Panc1 (cell line): ENCODE measurements around the gene MGMT. TPM values are rescaled to one million over a fixed set of nuclear protein-coding genes. Genes with fewer than 3 reads are reported as not detected.

ENCODE experiments used
- ATAC-seq: fragments of 200-7000 bp; cut with Tn5 transposase; 2 replicates; pipeline ENCODE4 v1.9.1; 2020; ENCODE audit warnings: mild to moderate bottlenecking, moderate library complexity
- BruUV-seq: library from RNA; stranded (reverse); fragments of 400-500 nt; replicated peaks from 2 replicates; lab custom pipeline; 2021; lab: Mats Ljungman, UMichigan
- CTCF ChIA-PET: fragments of 300-600 bp; sonication (Branson Sonifier 250); formaldehyde crosslinking; loops from one replicate; lab custom pipeline; 2022; ENCODE audit warnings: antibody characterized with exemption; lab: Charles Lee
- POLR2A ChIA-PET: fragments of 300-600 bp; sonication (Branson Sonifier 250); formaldehyde crosslinking; loops from one replicate; lab custom pipeline; 2022; ENCODE audit warnings: antibody characterized with exemption; lab: Charles Lee
- DNase-seq: peaks from one replicate; pipeline ENCODE4 v3.0.0-alpha.2; 2010; ENCODE audit warnings: low read depth, low spot score
- H3K27ac ChIP-seq: 2 replicates; pipeline ENCODE4 v1.5.1; 2011; ENCODE audit warnings: mild to moderate bottlenecking, low read length, inconsistent platforms
- H3K27me3 ChIP-seq: fragments of 200-500 bp; sonication (Bioruptor generic); 2 replicates; pipeline ENCODE4 v1.6.0; 2014; ENCODE audit warnings: low read length, inconsistent platforms; ENCODE audit not compliant: control insufficient read depth, insufficient read depth
- H3K36me3 ChIP-seq: fragments of 200-500 bp; sonication (Bioruptor generic); 2 replicates; pipeline ENCODE4 v1.5.1; 2014; ENCODE audit warnings: inconsistent platforms, mild to moderate bottlenecking, low read length, moderate library complexity; ENCODE audit not compliant: control insufficient read depth, insufficient read depth
- H3K4me1 ChIP-seq: 2 replicates; pipeline ENCODE4 v1.5.1; 2011; ENCODE audit warnings: inconsistent platforms, mild to moderate bottlenecking, low read length, moderate library complexity; ENCODE audit not compliant: control insufficient read depth, insufficient read depth
- H3K4me3 ChIP-seq, 2 experiments: 2 replicates each; pipeline ENCODE4 v1.5.1; 2011 to 2012; ENCODE audit warnings: low read depth in 2 of 2, low read length in 2 of 2, mild to moderate bottlenecking in 2 of 2, inconsistent platforms in 1 of 2, moderate library complexity in 1 of 2
- H3K9me3 ChIP-seq: fragments of 200-500 bp; sonication (Bioruptor generic); 2 replicates; pipeline ENCODE4 v1.5.1; 2014; ENCODE audit warnings: low read depth, mild to moderate bottlenecking, inconsistent platforms, low read length, moderate library complexity; ENCODE audit not compliant: control insufficient read depth, insufficient read depth
- POLR2AphosphoS5 ChIP-seq: IDR thresholded peaks from 2 replicates; pipeline ENCODE4 v1.6.1; 2012; ENCODE audit warnings: mild to moderate bottlenecking, low read depth, low read length, moderate library complexity
- SIN3A ChIP-seq: IDR thresholded peaks from 2 replicates; pipeline ENCODE4 v1.6.1; 2012; ENCODE audit warnings: low read depth, mild to moderate bottlenecking, low read length, moderate library complexity, borderline replicate concordance; ENCODE audit not compliant: insufficient read depth
- TCF7L2 ChIP-seq: IDR thresholded peaks from 2 replicates; pipeline ENCODE4 v1.6.1; 2011; ENCODE audit warnings: mild to moderate bottlenecking, low read depth, low read length, inconsistent platforms
- in situ Hi-C: cut with HindIII; loops from 2 replicates; pipeline ENCODE4 v1.10.0; 2016; ENCODE audit warnings: low sequenced_read_pairs, low pct_unique_long_range_greater_than_20kb
- intact Hi-C: fragments of 100-400 bp; cut with micrococcal nuclease; formaldehyde crosslinking; loops from one replicate; pipeline ENCODE4 v1.10.0; 2022; ENCODE audit not compliant: unreplicated experiment
- total RNA-seq: library from RNA; stranded (reverse); gene quantifications from one replicate; pipeline ENCODE4 v1.2.1, GENCODE V29; 2021; ENCODE audit not compliant: unreplicated experiment
- TF ChIP-seq, protein P1 (sequence below), 2 experiments: IDR thresholded peaks; 2 replicates each; pipeline ENCODE4 v1.6.1; 2011 to 2012; ENCODE audit warnings: low read depth in 2 of 2, control low read depth in 1 of 2, low read length in 1 of 2, mild to moderate bottlenecking in 1 of 2, moderate library complexity in 1 of 2; ENCODE audit not compliant: insufficient read depth in 1 of 2
- TF ChIP-seq, protein P2 (sequence below): fragments of 450-650 bp; IDR thresholded peaks from 2 replicates; pipeline ENCODE4 v1.5.1; 2017; ENCODE audit warnings: mild to moderate bottlenecking

MGMT gene
- total RNA-seq, 1 experiment from 2014 or later, result 27.3 TPM

DNA sequence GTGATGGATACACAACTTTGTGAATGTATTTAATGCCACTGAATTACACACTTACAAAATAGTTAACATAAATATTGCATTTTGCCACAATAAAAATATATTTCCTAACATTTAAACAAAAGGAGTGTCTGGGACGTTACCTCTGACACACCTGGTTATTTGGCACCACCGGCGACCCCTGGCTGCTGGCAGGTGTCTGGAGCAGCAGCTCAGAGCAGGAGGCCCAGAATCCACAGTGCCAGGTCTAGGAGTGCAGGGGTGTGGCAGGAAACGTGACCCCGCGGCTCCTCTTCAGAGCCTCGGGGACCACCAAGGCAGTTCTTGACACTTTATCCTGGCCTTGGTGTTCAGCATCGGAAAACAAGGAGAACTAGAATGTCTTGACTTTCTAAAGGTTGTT is 46.3 kb downstream of the MGMT start:
- POLR2A ChIA-PET, result no interaction called here

DNA sequence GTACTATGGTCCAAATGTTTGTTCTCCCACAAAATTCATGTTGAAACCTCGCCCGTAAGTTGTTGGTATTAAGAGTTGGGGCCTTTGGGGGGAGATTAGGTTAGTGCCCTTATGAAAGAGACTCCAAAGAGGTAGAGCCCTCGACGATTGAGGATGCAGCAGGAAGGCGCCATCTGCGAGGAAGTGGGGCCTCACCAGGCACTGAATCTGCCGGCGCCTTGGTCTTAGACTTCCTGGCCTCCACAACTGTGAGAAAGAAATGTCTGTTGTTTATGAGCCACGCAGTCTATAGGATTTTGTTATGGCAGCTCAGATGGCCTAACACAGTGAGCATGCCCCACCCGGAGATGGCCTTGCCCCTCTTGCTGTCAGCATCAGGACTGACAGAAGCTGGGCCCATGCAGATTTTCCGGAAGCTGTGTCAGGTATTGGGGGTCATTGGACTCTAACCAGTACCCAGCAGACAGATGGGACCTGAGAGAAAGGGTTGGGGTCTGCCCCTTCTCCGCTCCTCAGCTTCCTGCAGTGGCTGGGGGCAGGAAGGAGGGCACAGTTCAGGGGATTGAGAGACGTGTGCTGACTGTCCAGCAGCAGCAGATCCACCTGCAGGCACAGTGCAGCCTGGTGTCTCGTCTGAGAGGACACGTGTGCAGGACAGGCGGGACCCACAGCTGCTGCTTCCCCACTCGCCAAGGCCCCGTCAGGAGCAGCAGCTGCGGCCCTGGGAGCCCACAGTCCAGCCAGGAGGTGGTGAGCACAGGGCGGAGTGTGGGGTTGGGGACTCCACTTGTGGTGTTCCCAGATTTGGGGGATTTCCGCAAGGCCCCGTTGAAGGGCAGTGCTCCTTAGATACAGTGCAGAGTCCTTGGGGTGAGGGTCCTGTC is 47.8 kb downstream of the MGMT start:
- Histone ChIP-seq H3K9me3 (no peaks in the 10 kb centered on the region), H3K4me1 (no peaks in the 10 kb centered on the region; the same call in 1 of the 2 replicates), H3K27me3 (no peaks in the 10 kb centered on the region), H3K36me3 (no peaks in the 10 kb centered on the region), H3K4me3 (no peak overlapping the region), H3K27ac (no peak overlapping the region)
- BruUV-seq, result no TSS peak
- DNase-seq, result no peak
- ATAC-seq, result no peak
- in situ Hi-C loops, result no loop called here
- intact Hi-C loops, result no loop called here
- ChIA-PET CTCF (no interaction called here), POLR2A (no interaction called here)
- TF ChIP-seq POLR2AphosphoS5, result no peak
- TF ChIP-seq, protein P1, sequence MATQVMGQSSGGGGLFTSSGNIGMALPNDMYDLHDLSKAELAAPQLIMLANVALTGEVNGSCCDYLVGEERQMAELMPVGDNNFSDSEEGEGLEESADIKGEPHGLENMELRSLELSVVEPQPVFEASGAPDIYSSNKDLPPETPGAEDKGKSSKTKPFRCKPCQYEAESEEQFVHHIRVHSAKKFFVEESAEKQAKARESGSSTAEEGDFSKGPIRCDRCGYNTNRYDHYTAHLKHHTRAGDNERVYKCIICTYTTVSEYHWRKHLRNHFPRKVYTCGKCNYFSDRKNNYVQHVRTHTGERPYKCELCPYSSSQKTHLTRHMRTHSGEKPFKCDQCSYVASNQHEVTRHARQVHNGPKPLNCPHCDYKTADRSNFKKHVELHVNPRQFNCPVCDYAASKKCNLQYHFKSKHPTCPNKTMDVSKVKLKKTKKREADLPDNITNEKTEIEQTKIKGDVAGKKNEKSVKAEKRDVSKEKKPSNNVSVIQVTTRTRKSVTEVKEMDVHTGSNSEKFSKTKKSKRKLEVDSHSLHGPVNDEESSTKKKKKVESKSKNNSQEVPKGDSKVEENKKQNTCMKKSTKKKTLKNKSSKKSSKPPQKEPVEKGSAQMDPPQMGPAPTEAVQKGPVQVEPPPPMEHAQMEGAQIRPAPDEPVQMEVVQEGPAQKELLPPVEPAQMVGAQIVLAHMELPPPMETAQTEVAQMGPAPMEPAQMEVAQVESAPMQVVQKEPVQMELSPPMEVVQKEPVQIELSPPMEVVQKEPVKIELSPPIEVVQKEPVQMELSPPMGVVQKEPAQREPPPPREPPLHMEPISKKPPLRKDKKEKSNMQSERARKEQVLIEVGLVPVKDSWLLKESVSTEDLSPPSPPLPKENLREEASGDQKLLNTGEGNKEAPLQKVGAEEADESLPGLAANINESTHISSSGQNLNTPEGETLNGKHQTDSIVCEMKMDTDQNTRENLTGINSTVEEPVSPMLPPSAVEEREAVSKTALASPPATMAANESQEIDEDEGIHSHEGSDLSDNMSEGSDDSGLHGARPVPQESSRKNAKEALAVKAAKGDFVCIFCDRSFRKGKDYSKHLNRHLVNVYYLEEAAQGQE (IDR thresholded peaks at IDR 0.05; ENCODE audit: insufficient read depth in 1 of 2, low read depth in 2 of 2, low read length in 1 of 2), result no peak
- no peak for TF ChIP-seq SIN3A
- TF ChIP-seq, protein P2, sequence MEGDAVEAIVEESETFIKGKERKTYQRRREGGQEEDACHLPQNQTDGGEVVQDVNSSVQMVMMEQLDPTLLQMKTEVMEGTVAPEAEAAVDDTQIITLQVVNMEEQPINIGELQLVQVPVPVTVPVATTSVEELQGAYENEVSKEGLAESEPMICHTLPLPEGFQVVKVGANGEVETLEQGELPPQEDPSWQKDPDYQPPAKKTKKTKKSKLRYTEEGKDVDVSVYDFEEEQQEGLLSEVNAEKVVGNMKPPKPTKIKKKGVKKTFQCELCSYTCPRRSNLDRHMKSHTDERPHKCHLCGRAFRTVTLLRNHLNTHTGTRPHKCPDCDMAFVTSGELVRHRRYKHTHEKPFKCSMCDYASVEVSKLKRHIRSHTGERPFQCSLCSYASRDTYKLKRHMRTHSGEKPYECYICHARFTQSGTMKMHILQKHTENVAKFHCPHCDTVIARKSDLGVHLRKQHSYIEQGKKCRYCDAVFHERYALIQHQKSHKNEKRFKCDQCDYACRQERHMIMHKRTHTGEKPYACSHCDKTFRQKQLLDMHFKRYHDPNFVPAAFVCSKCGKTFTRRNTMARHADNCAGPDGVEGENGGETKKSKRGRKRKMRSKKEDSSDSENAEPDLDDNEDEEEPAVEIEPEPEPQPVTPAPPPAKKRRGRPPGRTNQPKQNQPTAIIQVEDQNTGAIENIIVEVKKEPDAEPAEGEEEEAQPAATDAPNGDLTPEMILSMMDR, result no peak
- no peak for TF ChIP-seq TCF7L2

More for the DNA sequence above, 46.3 kb downstream of the MGMT start:
- Histone ChIP-seq H3K27me3 (no peaks in the 10 kb centered on the region), H3K9me3 (no peaks in the 10 kb centered on the region), H3K36me3 (no peaks in the 10 kb centered on the region), H3K4me3 (no peak overlapping the region), H3K4me1 (no peaks in the 10 kb centered on the region; the same call in 1 of the 2 replicates), H3K27ac (no peak overlapping the region)
- ATAC-seq (no peak), DNase-seq (no peak)
- in situ Hi-C loops, result no loop called here
- BruUV-seq, result no TSS peak
- intact Hi-C loops, result no loop called here
- TF ChIP-seq POLR2AphosphoS5, result no peak
- TF ChIP-seq, protein P1 (IDR thresholded peaks at IDR 0.05; ENCODE audit: insufficient read depth in 1 of 2, low read depth in 2 of 2, low read length in 1 of 2), result no peak
- TF ChIP-seq, protein P2, result no peak
- TF ChIP-seq TCF7L2, result no peak
- no peak for TF ChIP-seq SIN3A
- CTCF ChIA-PET, result no interaction called here
